NCI-H69 (cell line): ENCODE data around the gene C11orf87.

Experiments used
- DNase-seq: peaks from one replicate; lab custom pipeline; 2025; lab: John Stamatoyannopoulos, UW

The C11orf87 gene

GRCh38 chr11:109421981-109422869 is at the start of gene C11orf87:
C11orf87 (plus strand) TSS chr11:109422190; CDS start chr11:109423634, 1,444 bp downstream.
- DNase-seq: peak; percentile 83

- no peak for DNase-seq
These were observed 48.0 kb upstream of the C11orf87 start for GRCh38 chr11:109374032-109374431.

- DNase-seq: no peak
These were observed 47.5 kb upstream of the C11orf87 start for GRCh38 chr11:109374441-109374840.

GRCh38 chr11:109377039-109377742 is 44.8 kb upstream of the C11orf87 start:
- DNase-seq: no peak

- DNase-seq: no peak
These were observed 44.0 kb upstream of the C11orf87 start for GRCh38 chr11:109378034-109378433.

GRCh38 chr11:109383306-109383705 is 38.7 kb upstream of the C11orf87 start:
- DNase-seq: no peak

- DNase-seq: no peak
These were observed 37.1 kb upstream of the C11orf87 start for GRCh38 chr11:109384873-109385272.

GRCh38 chr11:109388982-109389381 is 33.0 kb upstream of the C11orf87 start:
- DNase-seq: no peak

- no peak for DNase-seq
These were observed 31.2 kb upstream of the C11orf87 start for GRCh38 chr11:109390752-109391151.

- DNase-seq: no peak
These were observed 20.4 kb upstream of the C11orf87 start for GRCh38 chr11:109401545-109401944.

- DNase-seq: no peak
These were observed 16.3 kb upstream of the C11orf87 start for GRCh38 chr11:109405671-109406070.

- DNase-seq: no peak
These were observed 5.4 kb upstream of the C11orf87 start for GRCh38 chr11:109416601-109417000.

- peak; percentile 82 for DNase-seq
These were observed 978 bp downstream of the C11orf87 start for GRCh38 chr11:109422870-109423465.

GRCh38 chr11:109423466-109424190 is 1.6 kb downstream of the C11orf87 start:
- DNase-seq: peak; percentile 68

- peak; percentile 7 for DNase-seq
These were observed 2.9 kb downstream of the C11orf87 start for GRCh38 chr11:109424901-109425300.

GRCh38 chr11:109425554-109425953 is 3.6 kb downstream of the C11orf87 start:
- DNase-seq: peak; percentile 59

GRCh38 chr11:109426442-109427240 is 4.7 kb downstream of the C11orf87 start:
- peak; percentile 68 for DNase-seq

GRCh38 chr11:109432105-109432504 is 10.1 kb downstream of the C11orf87 start:
- no peak for DNase-seq

GRCh38 chr11:109433753-109434256 is 11.8 kb downstream of the C11orf87 start:
- no peak for DNase-seq

- DNase-seq: no peak
These were observed 13.2 kb downstream of the C11orf87 start for GRCh38 chr11:109435121-109435742.
